BJ (cell line): ENCODE results near the gene CTNNB1. TPM values are rescaled to one million over a fixed set of nuclear protein-coding genes. Genes with fewer than 3 reads are reported as not detected.

Source experiments
- CTCF ChIA-PET: fragments of 350-600 bp; formaldehyde crosslinking; extraction: SDS; loops from one replicate; lab custom pipeline; 2021; ENCODE audit warnings: antibody characterized with exemption, inconsistent platforms; lab: Yijun Ruan, JAX
- POLR2A ChIA-PET: fragments of 300-600 bp; sonication (Branson Sonifier 250); formaldehyde crosslinking; extraction: SDS; loops from one replicate; lab custom pipeline; 2021; ENCODE audit warnings: antibody characterized with exemption; lab: Charles Lee
- DNase-seq: peaks from one replicate; pipeline ENCODE4 v3.0.0-alpha.2; 2011; ENCODE audit warnings: low read depth
- H3K27me3 ChIP-seq: 2 replicates; pipeline ENCODE4 v1.6.0; 2011; ENCODE audit warnings: low read length; ENCODE audit not compliant: control insufficient read depth, insufficient read depth
- H3K36me3 ChIP-seq: 2 replicates; pipeline ENCODE4 v1.5.1; 2011; ENCODE audit warnings: low read length; ENCODE audit not compliant: control insufficient read depth, insufficient read depth
- H3K4me3 ChIP-seq: 2 replicates; pipeline ENCODE4 v1.5.1; 2011; ENCODE audit warnings: low read depth, mild to moderate bottlenecking, control low read depth, low read length
- polyA plus RNA-seq: library from polyadenylated mRNA; depleted of rRNA; stranded (reverse); fragments of >200 nt; gene quantifications from 2 replicates; pipeline ENCODE4 v1.2.3, GENCODE V29; 2011
- TF ChIP-seq, protein P1 (sequence below): IDR thresholded peaks from 2 replicates; pipeline ENCODE4 v1.5.1; 2011; ENCODE audit warnings: low read depth, mild to moderate bottlenecking, control low read depth, inconsistent platforms, low read length, moderate library complexity; ENCODE audit not compliant: insufficient read depth

CTNNB1 gene
- polyA plus RNA-seq, 1 experiment, result 496 TPM

DNA sequence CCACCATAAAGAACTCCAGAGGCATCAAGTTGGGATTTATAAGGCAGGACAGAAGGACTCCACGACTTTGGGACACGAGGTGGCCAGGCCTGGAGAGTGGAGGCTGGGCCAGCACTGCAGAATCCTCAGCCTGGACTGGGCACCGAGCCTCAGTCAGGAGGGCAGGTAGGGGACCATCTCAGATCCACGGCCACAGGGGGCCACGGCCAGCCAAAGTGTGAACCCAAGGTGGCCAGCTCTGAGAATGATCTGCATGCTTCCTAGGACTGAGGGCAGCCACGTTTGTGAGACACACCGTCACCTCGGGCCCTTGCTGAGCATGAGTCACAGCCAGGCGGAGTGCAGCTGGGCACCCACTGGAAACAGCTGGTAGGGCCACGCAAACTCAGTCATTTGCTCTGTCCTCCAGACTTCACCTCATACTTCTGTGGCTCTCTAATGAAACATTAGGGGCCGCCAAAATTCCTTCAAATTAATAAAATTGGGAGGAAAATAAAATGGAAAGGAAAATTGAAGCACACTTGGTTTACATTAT is 65.8 kb downstream of the CTNNB1 start:
- ChIA-PET CTCF (no interaction called here), POLR2A (no interaction called here)
- TF ChIP-seq, protein P1, sequence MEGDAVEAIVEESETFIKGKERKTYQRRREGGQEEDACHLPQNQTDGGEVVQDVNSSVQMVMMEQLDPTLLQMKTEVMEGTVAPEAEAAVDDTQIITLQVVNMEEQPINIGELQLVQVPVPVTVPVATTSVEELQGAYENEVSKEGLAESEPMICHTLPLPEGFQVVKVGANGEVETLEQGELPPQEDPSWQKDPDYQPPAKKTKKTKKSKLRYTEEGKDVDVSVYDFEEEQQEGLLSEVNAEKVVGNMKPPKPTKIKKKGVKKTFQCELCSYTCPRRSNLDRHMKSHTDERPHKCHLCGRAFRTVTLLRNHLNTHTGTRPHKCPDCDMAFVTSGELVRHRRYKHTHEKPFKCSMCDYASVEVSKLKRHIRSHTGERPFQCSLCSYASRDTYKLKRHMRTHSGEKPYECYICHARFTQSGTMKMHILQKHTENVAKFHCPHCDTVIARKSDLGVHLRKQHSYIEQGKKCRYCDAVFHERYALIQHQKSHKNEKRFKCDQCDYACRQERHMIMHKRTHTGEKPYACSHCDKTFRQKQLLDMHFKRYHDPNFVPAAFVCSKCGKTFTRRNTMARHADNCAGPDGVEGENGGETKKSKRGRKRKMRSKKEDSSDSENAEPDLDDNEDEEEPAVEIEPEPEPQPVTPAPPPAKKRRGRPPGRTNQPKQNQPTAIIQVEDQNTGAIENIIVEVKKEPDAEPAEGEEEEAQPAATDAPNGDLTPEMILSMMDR, result no peak
- no peak for DNase-seq
- Histone ChIP-seq H3K4me3 (no peak overlapping the region), H3K36me3 (no peaks in the 10 kb centered on the region), H3K27me3 (no peaks in the 10 kb centered on the region)

DNA sequence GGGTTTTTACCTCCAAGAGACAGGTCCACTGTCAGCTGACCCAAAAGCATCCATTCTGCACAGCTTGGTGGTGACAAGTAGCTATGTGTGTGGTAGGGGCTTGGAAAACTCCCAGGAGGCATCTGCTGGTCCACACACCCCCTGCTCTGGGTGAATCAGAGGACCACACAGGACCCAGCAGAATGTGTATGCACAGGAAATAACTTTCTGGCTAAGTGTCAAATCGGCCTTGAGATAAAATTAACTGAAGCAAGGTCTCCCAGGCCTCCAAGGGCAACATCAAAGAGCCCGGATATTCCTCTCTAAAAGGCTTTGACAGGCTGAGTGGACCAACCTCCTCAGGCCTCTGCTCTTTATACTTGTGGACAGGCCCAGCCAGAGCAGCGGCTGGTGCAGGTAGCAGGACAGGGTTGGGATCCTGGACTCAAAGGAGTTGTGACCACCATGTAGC is 66.5 kb downstream of the CTNNB1 start:
- CTCF ChIA-PET, result no interaction called here
- POLR2A ChIA-PET, result no interaction called here
- Histone ChIP-seq H3K4me3 (no peak overlapping the region), H3K27me3 (no peaks in the 10 kb centered on the region), H3K36me3 (no peaks in the 10 kb centered on the region)
- no peak for DNase-seq
- TF ChIP-seq, protein P1, result no peak

DNA sequence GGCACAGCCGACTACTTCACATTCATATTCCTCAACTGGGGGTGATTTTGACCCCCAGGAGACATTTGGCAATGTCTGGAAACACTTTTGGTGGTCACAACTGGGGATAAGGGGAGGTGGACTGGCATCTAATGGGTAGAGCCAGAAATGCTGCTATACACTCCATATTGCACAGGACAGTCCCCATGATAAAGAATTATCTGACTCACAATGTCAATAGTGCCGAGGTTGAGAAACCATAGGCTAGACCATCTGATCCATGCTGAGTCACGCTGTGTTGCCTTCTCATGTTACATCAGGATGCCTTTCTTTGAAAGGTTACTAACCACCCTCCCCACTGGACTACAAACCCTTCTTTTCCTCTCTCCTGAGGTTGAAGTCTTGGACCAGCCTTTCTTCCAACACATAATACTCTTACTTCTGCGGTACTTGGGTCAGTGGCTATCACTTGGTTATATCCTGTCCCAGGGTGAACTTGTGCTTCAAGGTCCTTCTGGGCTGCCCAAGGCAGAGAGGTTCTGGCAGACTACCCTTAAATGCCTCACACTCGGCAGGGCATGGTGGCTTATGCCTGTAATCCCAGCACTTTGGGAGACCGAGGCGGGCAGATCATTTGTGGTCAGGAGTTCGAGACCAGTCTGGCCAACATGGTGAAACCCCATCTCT is 68.8 kb downstream of the CTNNB1 start:
- Histone ChIP-seq H3K27me3 (no peaks in the 10 kb centered on the region), H3K4me3 (no peak overlapping the region), H3K36me3 (no peaks in the 10 kb centered on the region)
- ChIA-PET POLR2A (no interaction called here), CTCF (no interaction called here)
- TF ChIP-seq, protein P1, result no peak
- DNase-seq, result peak; percentile 65

DNA sequence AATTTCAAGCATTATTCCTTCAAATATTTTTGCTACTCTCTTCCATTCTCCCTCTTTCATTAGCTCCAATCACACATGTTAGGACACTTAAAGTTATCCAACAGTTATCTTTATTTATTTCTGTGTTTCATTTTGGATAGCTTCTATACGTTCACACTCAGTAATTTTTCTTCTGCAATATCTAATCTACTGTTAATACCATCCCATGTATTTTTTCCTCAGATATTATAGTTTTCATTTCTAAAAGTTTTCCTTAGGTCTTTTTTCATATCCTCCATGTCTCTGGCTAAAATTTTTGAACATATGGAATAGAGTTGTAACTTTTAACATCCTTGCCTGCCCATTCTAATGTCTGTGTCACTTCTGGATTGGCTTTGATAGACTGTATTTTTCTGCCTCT is 73.4 kb downstream of the CTNNB1 start:
- TF ChIP-seq, protein P1, result no peak
- Histone ChIP-seq H3K27me3 (no peaks in the 10 kb centered on the region), H3K36me3 (no peaks in the 10 kb centered on the region), H3K4me3 (no peak overlapping the region)
- ChIA-PET CTCF (interaction anchor here (0.5 kb wide), 1 partner anchor 27 kb away, joined by 3 read pairs; no protein-coding TSS in a partner anchor), POLR2A (no interaction called here)
- DNase-seq, result no peak

DNA sequence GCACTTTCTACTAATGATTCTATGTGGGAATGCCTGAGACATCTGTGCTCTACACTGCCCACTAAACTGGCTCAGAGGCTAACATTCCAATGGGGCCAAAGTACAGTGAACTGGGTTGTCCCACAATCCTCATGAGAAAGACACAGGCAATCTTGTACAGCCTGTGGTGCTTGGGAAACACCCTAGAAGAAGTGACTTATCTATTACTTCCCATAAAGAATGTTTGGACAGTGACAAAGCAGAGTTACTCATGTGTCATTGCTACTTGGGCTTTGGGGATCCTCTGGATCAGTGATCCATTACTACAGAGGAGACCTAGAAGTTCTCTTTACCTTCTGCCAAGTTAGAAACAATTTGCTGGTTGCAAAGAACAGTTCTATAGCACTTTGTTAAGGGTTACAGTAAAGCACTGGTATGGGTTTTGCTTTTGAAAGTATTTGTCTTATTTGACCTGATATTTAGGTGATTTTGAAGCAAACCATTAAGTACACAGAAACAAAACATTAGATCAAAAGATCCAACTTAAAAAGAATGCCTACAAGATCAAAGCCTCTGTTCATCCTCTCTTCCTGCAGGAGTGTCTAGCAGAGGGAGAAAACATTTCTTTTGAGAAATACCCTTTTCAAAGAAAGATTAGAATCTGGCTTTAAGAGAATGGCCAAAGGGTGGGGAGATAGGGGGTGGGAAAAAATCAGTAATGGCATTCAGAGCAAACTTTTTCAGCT is 75.8 kb downstream of the CTNNB1 start:
- no peaks in the 10 kb centered on the region for H3K36me3 ChIP-seq
- H3K4me3 ChIP-seq, result no peak overlapping the region
- TF ChIP-seq, protein P1, result no peak
- H3K27me3 ChIP-seq, result no peaks in the 10 kb centered on the region
- ChIA-PET POLR2A (no interaction called here), CTCF (interaction anchor here (0.8 kb wide), 1 partner anchor 55 kb away, joined by 3 read pairs; no protein-coding TSS in a partner anchor)
- peak; percentile 39 for DNase-seq
